GM21526 (cell line): ENCODE results near the gene GMEB1.
"Not testable (repeated sequence)": the region's sequence is repeated elsewhere in the genome, so short reads cannot be mapped to it uniquely, and the experiment has no call there.

ENCODE experiments used
- ATAC-seq: cut with Tn5 transposase; IDR thresholded peaks from one replicate; pipeline ENCODE4 v1.9.1; 2021; ENCODE audit warnings: moderate library complexity; ENCODE audit not compliant: unreplicated experiment, low FRiP score

GMEB1 gene

GRCh38 chr1:28671254-28671780 lies 2.7 kb downstream of the GMEB1 start:
- no peak for ATAC-seq

- not testable (repeated sequence) for ATAC-seq
Observed at GRCh38 chr1:28672971-28673370, 4.4 kb downstream of the GMEB1 start.

- ATAC-seq: no peak
Observed at GRCh38 chr1:28675924-28676257, 7.3 kb downstream of the GMEB1 start.

- no peak for ATAC-seq
Observed at GRCh38 chr1:28680151-28680550, 11.6 kb downstream of the GMEB1 start.

GRCh38 chr1:28682840-28683239 lies 14.3 kb downstream of the GMEB1 start:
- no peak for ATAC-seq

GRCh38 chr1:28684937-28685336 lies 16.4 kb downstream of the GMEB1 start:
- ATAC-seq: no peak

GRCh38 chr1:28691627-28692026 lies 23.0 kb downstream of the GMEB1 start:
- not testable (repeated sequence) for ATAC-seq

GRCh38 chr1:28703629-28704028 lies 35.0 kb downstream of the GMEB1 start:
- no peak for ATAC-seq

GRCh38 chr1:28716336-28716735 lies 47.8 kb downstream of the GMEB1 start:
- ATAC-seq: no peak

- no peak for ATAC-seq
Observed at GRCh38 chr1:28718166-28718565, 49.6 kb downstream of the GMEB1 start.

- no peak for ATAC-seq
Observed at GRCh38 chr1:28718586-28719331, 50.2 kb downstream of the GMEB1 start.

GRCh38 chr1:28719332-28719619 lies 50.7 kb downstream of the GMEB1 start:
- ATAC-seq: no peak

GRCh38 chr1:28720376-28720775 lies 51.8 kb downstream of the GMEB1 start:
- ATAC-seq: no peak

- not testable (repeated sequence) for ATAC-seq
Observed at GRCh38 chr1:28721927-28722326, 53.3 kb downstream of the GMEB1 start.

GRCh38 chr1:28725365-28725764 lies 56.8 kb downstream of the GMEB1 start:
- not testable (repeated sequence) for ATAC-seq

- no peak for ATAC-seq
Observed at GRCh38 chr1:28735961-28736449, 67.4 kb downstream of the GMEB1 start.

- ATAC-seq: peak; percentile 76
Observed at GRCh38 chr1:28736450-28737306, 68.1 kb downstream of the GMEB1 start, which contains the start of gene YTHDF2. TSS of gene YTHDF2 (plus strand) at chr1:28736940. CDS start at chr1:28737121, 181 bp downstream.

- ATAC-seq: peak; percentile 16
Observed at GRCh38 chr1:28737307-28738132, 68.9 kb downstream of the GMEB1 start.

GRCh38 chr1:28740118-28740517 lies 71.5 kb downstream of the GMEB1 start:
- no peak for ATAC-seq

- no peak for ATAC-seq
Observed at GRCh38 chr1:28744184-28744583, 75.6 kb downstream of the GMEB1 start.
